ENCODE data around the gene COL15A1.

DNA sequence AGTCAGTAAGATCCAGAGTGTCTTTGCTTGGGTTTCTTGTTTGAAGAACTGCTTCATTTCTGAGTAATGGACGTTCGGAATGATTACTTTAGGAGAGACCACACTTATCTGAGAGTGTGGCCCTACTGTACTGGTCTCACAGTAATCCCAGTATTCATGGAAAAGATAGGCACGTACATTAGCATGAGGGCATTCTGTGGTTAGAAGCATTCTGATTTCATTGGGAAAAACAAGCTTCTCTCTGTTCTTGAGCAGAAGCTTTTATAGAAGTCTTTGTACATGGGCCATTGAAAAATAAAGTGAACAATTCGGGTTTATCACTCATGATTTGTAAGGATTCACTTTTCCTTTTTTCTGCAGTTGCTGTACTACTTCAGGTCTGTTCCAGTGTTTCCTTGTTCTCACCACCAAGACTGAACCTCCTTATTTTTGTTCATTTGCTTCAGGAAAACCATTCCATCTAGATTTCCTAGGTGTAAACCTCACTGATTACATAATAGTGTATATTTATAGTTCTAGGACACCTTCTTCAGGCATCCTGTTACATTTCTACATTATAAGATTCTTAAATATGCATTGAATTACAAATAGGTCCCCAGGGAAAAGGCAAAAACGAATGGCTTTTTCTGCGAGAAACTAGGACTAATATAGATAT lies 171.3 kb downstream of the COL15A1 start:
- TF ChIP-seq POLR2A (IDR thresholded peaks at IDR 0.05) = no peak
- no peak for TF ChIP-seq CTCF (IDR thresholded peaks at IDR 0.05)
